Smooth muscle cell of trachea (primary cell): ENCODE measurements around the gene GUCA1A. TPM values are rescaled to one million over a fixed set of nuclear protein-coding genes. Genes with fewer than 3 reads are reported as not detected.

ENCODE experiments used
- total RNA-seq: library from RNA; depleted of rRNA; stranded (reverse); fragments of >200 nt; gene quantifications from 2 replicates; pipeline ENCODE4 v1.2.1, GENCODE V29; 2014

GUCA1A gene
- 0.15 and 0.33 TPM in 2 replicates for total RNA-seq

GRCh38 chr6:42173101-42173500 lies at the start of gene GUCA1A:
Gene GUCA1A, plus strand, starts transcription at chr6:42173364. Its CDS starts 250 bp downstream, at chr6:42173614.

DNA sequence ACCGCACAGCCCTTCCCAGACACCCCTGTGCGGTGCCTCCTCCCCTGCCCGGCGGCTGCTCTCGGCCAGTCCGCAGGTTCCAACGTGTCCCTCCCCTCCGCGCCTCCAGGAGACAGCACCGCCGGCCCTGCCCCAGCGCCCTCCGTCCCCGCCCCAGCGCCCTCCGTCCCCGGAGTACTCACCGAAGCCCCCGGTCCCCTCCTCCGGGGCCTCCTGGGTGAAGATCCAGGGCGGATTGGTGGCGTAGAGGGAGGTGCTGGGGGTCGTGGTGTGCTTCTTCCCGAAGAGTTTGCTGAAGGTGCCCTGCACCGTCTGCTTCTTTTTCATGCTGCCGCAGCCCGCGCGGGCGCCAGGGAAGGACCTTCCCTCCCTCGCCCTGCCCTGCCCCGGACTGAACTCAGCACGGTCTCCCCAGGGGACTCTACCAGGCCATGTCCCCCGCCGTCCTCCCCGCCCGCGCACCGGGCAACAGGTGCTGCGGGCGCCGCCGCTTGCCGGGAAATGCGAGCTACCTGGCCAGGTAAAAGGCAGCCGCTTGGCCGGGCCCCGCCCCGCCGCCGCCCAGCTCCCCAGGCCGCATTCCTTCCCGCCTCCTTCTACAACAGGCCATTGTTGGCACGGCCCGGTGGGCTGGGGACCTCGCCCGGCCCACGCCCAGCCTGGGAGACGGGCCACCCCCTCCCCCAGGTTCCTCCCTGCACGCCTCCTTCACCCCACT lies 30.9 kb upstream of the GUCA1A start, which contains the start of gene C6orf132:
C6orf132 (minus strand) TSS at position 503 of the 718 bp plus-strand sequence; CDS start at position 327, 176 bp downstream.

DNA sequence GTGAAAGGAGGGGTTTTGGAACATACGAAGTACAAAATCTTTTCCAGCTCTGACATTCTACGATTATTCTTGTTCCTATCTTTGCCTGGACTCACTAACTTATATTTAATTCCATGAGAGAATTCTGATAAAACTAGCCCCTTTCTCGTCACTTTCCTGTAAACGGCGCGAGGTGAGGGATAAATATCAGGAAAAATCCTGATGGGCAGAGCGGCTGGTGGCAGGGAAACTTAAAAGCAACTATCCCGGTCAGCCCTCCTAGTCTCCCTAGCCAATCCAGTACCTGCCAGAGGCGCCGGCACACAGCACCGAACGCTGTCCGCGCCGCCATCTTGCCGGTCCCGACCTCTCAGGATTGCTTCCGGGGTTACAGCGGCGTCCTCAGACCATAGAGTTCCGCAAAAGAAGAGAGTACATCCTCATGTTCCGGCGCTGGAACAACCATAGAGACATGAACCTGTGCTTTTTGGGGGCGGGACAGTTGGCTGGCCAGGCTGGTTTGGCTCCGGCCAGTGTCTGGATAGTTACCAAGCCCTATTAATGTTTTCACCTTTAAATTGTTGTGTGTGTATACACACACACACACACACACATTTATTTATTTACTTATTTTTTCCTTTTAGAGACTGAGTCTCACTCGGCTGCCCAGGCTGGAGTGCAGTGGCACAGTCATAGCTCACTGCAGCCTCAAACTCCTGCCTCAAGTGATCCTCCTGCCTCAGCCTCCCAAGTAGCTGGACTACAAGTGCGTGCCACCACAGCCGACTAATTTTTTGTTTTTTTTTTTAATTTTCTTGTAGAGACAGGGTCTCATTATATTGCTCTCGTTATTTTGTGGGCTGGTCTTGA lies 44.6 kb downstream of the GUCA1A start, which contains the start of gene MRPS10:
MRPS10 (minus strand) TSS at position 343 of the 849 bp plus-strand sequence; CDS start at position 331, 12 bp downstream.

Other genes starting within 250 kb of the GUCA1A start
- gene CCND3, start 231.6 kb upstream of the GUCA1A start, total RNA-seq: 13.8 and 18.2 TPM in 2 replicates
- gene TAF8, start 122.8 kb upstream of the GUCA1A start, total RNA-seq: 14.4 and 14.7 TPM in 2 replicates
- gene C6orf132, start 30.7 kb upstream of the GUCA1A start, total RNA-seq: 0.29 and 0.99 TPM in 2 replicates
- gene GUCA1B, start 21.6 kb downstream of the GUCA1A start, total RNA-seq: 0.17 and 0.73 TPM in 2 replicates
- 41.5 and 65.3 TPM in 2 replicates for gene MRPS10, start 44.5 kb downstream of the GUCA1A start, total RNA-seq